ENCODE results near the gene MICAL2.

Gene MICAL2

DNA sequence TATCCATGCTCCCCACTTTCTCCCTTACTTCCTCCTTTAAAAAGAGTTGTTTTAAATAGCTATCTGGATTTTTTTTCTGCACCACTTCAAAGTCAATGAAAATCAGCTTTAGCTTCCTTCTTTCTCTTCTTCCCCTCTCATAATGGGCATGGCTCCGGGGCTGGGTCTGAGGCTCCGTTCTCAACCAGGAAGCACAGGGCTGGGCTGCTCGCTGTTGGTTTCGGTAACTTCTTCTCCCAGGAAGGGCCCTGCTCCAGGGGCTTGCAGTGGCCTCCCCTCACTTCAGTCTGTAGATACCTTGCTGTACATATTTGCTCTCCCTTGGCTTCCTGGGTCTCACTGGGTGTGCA is 23.8 kb downstream of the MICAL2 start:
- Mint-ChIP-seq H3K4me3 (no peak overlapping the region), H3K4me1 (peaks cover 8% of the 10 kb centered on the region), H3K36me3 (ENCODE audit: low read depth) (no peaks in the 10 kb centered on the region), H3K27me3 (ENCODE audit: low read depth, poor library complexity) (peaks cover 19% of the 10 kb centered on the region), H3K9me3 (no peaks in the 10 kb centered on the region), H3K27ac (no peak overlapping the region)
- TF ChIP-seq, protein P1, sequence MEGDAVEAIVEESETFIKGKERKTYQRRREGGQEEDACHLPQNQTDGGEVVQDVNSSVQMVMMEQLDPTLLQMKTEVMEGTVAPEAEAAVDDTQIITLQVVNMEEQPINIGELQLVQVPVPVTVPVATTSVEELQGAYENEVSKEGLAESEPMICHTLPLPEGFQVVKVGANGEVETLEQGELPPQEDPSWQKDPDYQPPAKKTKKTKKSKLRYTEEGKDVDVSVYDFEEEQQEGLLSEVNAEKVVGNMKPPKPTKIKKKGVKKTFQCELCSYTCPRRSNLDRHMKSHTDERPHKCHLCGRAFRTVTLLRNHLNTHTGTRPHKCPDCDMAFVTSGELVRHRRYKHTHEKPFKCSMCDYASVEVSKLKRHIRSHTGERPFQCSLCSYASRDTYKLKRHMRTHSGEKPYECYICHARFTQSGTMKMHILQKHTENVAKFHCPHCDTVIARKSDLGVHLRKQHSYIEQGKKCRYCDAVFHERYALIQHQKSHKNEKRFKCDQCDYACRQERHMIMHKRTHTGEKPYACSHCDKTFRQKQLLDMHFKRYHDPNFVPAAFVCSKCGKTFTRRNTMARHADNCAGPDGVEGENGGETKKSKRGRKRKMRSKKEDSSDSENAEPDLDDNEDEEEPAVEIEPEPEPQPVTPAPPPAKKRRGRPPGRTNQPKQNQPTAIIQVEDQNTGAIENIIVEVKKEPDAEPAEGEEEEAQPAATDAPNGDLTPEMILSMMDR (IDR thresholded peaks at IDR 0.05) = no peak
- DNase-seq = no peak

DNA sequence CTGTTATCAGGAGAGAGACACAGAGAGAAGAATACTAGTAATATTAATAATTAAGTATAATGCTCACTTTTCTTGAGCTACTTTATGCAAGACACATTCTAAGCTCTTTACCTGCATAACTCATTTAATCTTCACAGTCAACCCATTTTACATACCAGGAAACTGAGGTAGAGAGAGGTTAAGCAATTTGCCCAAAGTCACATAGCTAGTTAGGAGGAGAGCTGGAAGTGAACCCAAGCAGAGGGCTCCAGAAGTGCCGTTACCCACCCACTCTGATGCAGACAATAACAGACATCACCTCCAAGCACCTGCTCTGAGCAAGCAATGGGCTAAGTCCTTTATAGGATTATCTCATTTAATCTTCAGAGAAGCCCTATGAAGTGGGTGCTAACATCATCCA is 24.8 kb downstream of the MICAL2 start:
- Mint-ChIP-seq H3K4me1 (peaks cover 15% of the 10 kb centered on the region), H3K9me3 (no peaks in the 10 kb centered on the region), H3K4me3 (no peak overlapping the region), H3K36me3 (ENCODE audit: low read depth) (no peaks in the 10 kb centered on the region), H3K27me3 (ENCODE audit: low read depth, poor library complexity) (peaks cover 20% of the 10 kb centered on the region), H3K27ac (no peak overlapping the region)
- TF ChIP-seq, protein P1 (IDR thresholded peaks at IDR 0.05) = no peak
- DNase-seq = no peak

DNA sequence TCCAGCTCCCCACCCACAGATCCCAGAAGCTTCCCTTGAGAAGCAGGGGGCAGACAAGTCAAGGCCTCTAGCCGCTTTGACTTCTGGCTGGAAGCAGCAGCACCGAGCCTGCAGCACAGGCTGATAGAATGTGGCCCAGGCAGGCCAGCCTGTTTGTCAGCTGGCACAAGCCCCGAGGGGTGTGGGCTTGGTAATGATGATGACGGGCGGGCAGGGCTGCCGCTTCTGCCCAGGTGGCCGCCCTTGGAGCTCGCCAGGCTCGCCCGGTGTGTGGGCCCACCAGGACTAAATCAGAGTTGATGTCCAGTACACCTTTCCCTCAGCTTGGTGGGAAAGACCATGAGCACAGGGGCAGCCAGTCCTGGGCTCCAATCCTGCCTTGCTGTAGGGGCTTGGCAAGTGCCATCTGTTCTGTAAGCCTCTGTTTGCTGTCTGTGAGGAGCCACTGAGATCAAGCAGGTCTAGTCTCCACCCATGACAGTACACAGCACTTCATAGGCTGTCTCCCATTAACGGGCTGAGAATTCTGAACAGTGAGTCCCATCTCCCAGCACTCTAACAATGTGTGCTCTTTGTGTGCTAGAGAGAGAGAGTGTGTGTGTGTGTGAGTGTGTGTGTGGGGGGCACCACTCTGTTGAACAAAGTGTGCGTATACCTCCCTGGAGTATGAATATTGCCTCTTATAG is 26.8 kb downstream of the MICAL2 start:
- peaks cover 20% of the 10 kb centered on the region for H3K27me3 Mint-ChIP-seq (ENCODE audit: low read depth, poor library complexity)
- no peak for DNase-seq
- H3K27ac Mint-ChIP-seq = no peak overlapping the region
- no peaks in the 10 kb centered on the region for H3K9me3 Mint-ChIP-seq
- TF ChIP-seq, protein P1 (IDR thresholded peaks at IDR 0.05) = no peak
- no peaks in the 10 kb centered on the region for H3K36me3 Mint-ChIP-seq (ENCODE audit: low read depth)
- H3K4me1 Mint-ChIP-seq = peaks cover 22% of the 10 kb centered on the region
- H3K4me3 Mint-ChIP-seq = no peak overlapping the region

DNA sequence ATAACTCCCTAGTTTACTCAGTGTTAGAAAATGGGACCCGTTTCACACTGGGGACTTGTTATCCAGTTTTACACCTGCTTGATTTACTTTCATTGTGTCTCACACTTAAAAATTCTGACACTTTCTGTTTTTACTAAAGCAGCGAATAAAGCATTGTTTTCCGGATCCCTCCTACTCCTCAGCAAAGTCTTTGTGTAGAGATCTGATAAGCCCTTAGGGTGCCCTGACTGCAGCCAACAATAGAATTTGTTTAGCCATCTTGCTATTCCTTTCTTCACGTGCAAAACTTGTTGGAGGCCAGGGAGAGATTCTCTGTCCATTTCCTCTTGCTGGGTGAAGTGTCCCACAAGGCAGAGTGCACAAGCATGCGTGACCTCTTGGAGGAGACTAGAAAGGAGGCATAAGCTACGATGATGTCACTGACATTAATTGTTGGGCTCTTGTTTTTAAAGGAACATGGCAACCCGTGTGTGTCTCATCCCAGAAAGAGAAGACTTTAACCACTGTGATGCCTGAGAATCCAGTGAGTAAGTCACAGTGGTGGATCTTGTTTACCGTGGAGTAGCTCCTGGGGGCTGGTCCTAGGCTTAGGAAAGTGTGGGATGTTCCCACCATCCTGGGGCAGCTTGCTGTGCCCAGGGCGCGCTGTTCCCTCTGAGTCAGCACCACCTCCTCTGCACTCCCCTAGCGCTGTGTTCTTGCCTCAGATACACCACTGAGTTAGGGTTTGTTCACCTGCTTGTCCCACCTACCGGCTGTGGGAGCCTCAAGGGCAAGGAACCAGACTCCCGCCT is 27.7 kb downstream of the MICAL2 start:
- no peaks in the 10 kb centered on the region for H3K9me3 Mint-ChIP-seq
- peaks cover 13% of the 10 kb centered on the region for H3K27me3 Mint-ChIP-seq (ENCODE audit: low read depth, poor library complexity)
- H3K36me3 Mint-ChIP-seq (ENCODE audit: low read depth) = no peaks in the 10 kb centered on the region
- DNase-seq = no peak
- no peak overlapping the region for H3K4me3 Mint-ChIP-seq
- TF ChIP-seq, protein P1 (IDR thresholded peaks at IDR 0.05) = no peak
- H3K27ac Mint-ChIP-seq = no peak overlapping the region
- peaks cover 27% of the 10 kb centered on the region for H3K4me1 Mint-ChIP-seq

DNA sequence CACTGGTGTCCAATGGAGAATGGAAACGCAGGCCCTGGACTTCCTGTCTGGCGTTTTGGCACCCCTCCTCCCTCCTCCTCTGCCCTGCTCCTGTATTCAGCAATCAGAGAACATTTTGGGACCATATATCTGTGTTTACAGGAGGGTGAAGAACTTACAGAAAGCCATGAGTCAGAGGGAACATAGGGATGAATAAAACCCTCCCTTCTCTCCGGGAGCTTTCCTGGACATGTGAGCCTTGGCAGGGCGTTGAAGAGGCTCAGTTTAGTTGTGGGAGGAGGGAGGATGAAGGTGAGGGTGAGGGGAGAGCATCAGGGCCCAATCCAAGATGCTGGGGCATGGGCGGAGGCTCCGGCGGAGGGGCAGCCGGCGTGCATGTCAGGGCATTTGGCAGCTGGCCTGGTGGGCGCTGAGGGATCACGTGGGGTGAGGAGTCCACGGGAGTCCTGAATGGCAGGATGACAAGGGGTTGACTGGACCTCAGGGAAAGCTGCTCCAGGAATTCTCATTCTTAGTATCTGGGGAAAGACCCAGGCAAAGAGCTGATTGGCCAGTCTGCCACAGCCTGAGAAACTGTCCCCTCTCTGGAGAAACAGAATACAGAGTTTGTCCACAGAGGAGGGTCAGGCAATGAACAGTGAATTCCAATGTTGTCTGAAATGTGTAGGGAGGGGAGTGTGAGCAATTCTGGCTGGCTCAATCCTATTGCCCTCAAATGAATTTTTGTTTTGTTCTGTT is 28.9 kb downstream of the MICAL2 start:
- Mint-ChIP-seq H3K4me3 (no peak overlapping the region), H3K36me3 (ENCODE audit: low read depth) (no peaks in the 10 kb centered on the region), H3K27ac (no peak overlapping the region), H3K27me3 (ENCODE audit: low read depth, poor library complexity) (peaks cover 8% of the 10 kb centered on the region), H3K9me3 (no peaks in the 10 kb centered on the region), H3K4me1 (peaks cover 35% of the 10 kb centered on the region)
- TF ChIP-seq, protein P1 (IDR thresholded peaks at IDR 0.05) = no peak
- no peak for DNase-seq

All from nephron progenitor cell (in vitro differentiated cells).